ENCODE measurements around the gene CBLL1.

DNA sequence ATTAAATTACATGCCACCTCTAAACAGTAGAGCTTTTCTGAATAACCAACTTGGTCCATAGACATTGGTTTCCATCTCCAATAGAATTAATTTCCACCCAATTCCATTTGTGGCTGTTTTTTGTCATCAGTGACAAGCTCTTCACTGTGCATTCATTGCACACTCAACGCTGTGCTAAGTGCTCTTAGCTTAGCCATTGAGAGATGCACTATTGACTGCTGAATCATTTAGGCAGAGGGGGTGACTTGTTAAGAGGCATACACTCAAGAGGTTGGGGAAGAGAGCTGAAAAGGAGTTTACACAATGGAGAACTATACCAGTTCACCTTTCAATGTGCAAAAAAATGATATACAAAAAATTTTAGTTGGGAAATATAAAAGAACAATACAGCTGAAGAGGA is 31.9 kb upstream of the CBLL1 start:
- TF ChIP-seq, protein P1, sequence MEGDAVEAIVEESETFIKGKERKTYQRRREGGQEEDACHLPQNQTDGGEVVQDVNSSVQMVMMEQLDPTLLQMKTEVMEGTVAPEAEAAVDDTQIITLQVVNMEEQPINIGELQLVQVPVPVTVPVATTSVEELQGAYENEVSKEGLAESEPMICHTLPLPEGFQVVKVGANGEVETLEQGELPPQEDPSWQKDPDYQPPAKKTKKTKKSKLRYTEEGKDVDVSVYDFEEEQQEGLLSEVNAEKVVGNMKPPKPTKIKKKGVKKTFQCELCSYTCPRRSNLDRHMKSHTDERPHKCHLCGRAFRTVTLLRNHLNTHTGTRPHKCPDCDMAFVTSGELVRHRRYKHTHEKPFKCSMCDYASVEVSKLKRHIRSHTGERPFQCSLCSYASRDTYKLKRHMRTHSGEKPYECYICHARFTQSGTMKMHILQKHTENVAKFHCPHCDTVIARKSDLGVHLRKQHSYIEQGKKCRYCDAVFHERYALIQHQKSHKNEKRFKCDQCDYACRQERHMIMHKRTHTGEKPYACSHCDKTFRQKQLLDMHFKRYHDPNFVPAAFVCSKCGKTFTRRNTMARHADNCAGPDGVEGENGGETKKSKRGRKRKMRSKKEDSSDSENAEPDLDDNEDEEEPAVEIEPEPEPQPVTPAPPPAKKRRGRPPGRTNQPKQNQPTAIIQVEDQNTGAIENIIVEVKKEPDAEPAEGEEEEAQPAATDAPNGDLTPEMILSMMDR (IDR thresholded peaks at IDR 0.05): no peak
- no peak for TF ChIP-seq POLR2AphosphoS5 (IDR thresholded peaks at IDR 0.05)
